Mammary epithelial cell (primary cell): ENCODE results near the gene SMYD4.

Source experiments
- CTCF ChIP-seq, 2 donors: IDR thresholded peaks in 1 of 2; conservative IDR thresholded peaks in 1 of 2; 2 replicates each; pipeline ENCODE4 v1.5.1; 2011 to 2012; ENCODE audit warnings: inconsistent platforms in 2 of 2, low read length in 2 of 2, mild to moderate bottlenecking in 2 of 2, control low read depth in 1 of 2, low read depth in 1 of 2; ENCODE audit not compliant: insufficient read depth in 1 of 2; ENCODE audit errors: extremely low read depth in 1 of 2
- EZH2 ChIP-seq: IDR thresholded peaks from 2 replicates; pipeline ENCODE4 v1.6.1; 2012; ENCODE audit warnings: low read length, inconsistent platforms, borderline replicate concordance

- TF ChIP-seq CTCF (conservative IDR thresholded peaks at IDR 0.05 in 1 of 2, IDR thresholded peaks at IDR 0.05 in 1 of 2; ENCODE audit: extremely low read depth in 1 of 2, insufficient read depth in 1 of 2, low read depth in 1 of 2, low read length in 2 of 2) (no peak), EZH2 (no peak)
These were observed 50.1 kb downstream of the SMYD4 start for GRCh38 chr17:1779571-1780131.
